ENCODE measurements around the gene TIGAR. TPM values are rescaled to one million over a fixed set of nuclear protein-coding genes. Genes with fewer than 3 reads are reported as not detected.
A peak's percentile ranks its signal among the peaks of the same experiment; 100 is the strongest.

The TIGAR gene
- total RNA-seq = 2.2 TPM

- peak; percentile 88 for DNase-seq
Observed at GRCh38 chr12:4320853-4321701, at the start of gene TIGAR. Gene TIGAR (plus strand): TSS chr12:4321213. CDS start chr12:4321272, 59 bp downstream.

GRCh38 chr12:4271717-4272423 lies 49.1 kb upstream of the TIGAR start:
- peak; percentile 89 for DNase-seq

GRCh38 chr12:4272424-4273272 lies 48.4 kb upstream of the TIGAR start:
- DNase-seq = peak; percentile 77

GRCh38 chr12:4273273-4273651 lies 47.8 kb upstream of the TIGAR start:
- no peak for DNase-seq

- DNase-seq = peak; percentile 97
Observed at GRCh38 chr12:4273652-4274395, 47.2 kb upstream of the TIGAR start, which contains the start of gene CCND2. Gene CCND2 (plus strand): TSS chr12:4273762. CDS start chr12:4274041, 279 bp downstream.

- no peak for DNase-seq
Observed at GRCh38 chr12:4274396-4275015, 46.5 kb upstream of the TIGAR start.

- DNase-seq = peak; percentile 57
Observed at GRCh38 chr12:4275016-4275869, 45.8 kb upstream of the TIGAR start.

GRCh38 chr12:4275870-4276301 lies 45.1 kb upstream of the TIGAR start:
- no peak for DNase-seq

GRCh38 chr12:4276524-4277204 lies 44.3 kb upstream of the TIGAR start:
- peak; percentile 92 for DNase-seq

GRCh38 chr12:4277205-4277543 lies 43.8 kb upstream of the TIGAR start:
- no peak for DNase-seq

- DNase-seq = no peak
Observed at GRCh38 chr12:4277857-4278256, 43.2 kb upstream of the TIGAR start.

GRCh38 chr12:4278329-4279197 lies 42.5 kb upstream of the TIGAR start:
- no peak for DNase-seq

- DNase-seq = no peak
Observed at GRCh38 chr12:4279198-4279690, 41.8 kb upstream of the TIGAR start.

GRCh38 chr12:4280351-4281163 lies 40.5 kb upstream of the TIGAR start:
- no peak for DNase-seq

GRCh38 chr12:4281173-4281654 lies 39.8 kb upstream of the TIGAR start:
- no peak for DNase-seq

- no peak for DNase-seq
Observed at GRCh38 chr12:4282103-4282891, 38.7 kb upstream of the TIGAR start.

Data from skin of body (tissue), 2 donors.